ENCODE results near the gene DNAH17. TPM values are rescaled to one million over a fixed set of nuclear protein-coding genes. Genes with fewer than 3 reads are reported as not detected.

Gene DNAH17
- total RNA-seq, 1 donor from 2014 or later = not detected

GRCh38 chr17:78380370-78380769 lies 196.8 kb downstream of the DNAH17 start:
- Histone ChIP-seq H2AFZ (replicated peaks) (no peak overlapping the region), H3K27ac (no peak overlapping the region), H3K36me3 (no peaks in the 10 kb centered on the region), H3K79me2 (ENCODE audit: low read depth) (peaks cover 71% of the 10 kb centered on the region), H3F3A (ENCODE audit: low read depth) (peaks cover 14% of the 10 kb centered on the region), H3K27me3 (no peaks in the 10 kb centered on the region), H3K9ac (no peak overlapping the region), H3K4me3 (no peak overlapping the region), H4K20me1 (ENCODE audit: low read depth) (peaks cover 63% of the 10 kb centered on the region), H3K4me1 (peaks cover 14% of the 10 kb centered on the region), H3K9me3 (ENCODE audit: low read depth) (no peaks in the 10 kb centered on the region), H3K4me2 (peak overlapping the region; percentile 91)
- H3K4me1 Mint-ChIP-seq = peaks cover 53% of the 10 kb centered on the region
- no peak overlapping the region for H3K27ac Mint-ChIP-seq
- no peak for TF ChIP-seq EZH2phosphoT487 (IDR thresholded peaks at IDR 0.05)
- no peak for TF ChIP-seq EZH2 (IDR thresholded peaks at IDR 0.05)
- TF ChIP-seq CTCF (IDR thresholded peaks at IDR 0.05) = no peak
- no peak for DNase-seq (ENCODE audit: low spot score)
- H3K27me3 Mint-ChIP-seq (ENCODE audit: insufficient read depth, low read depth) = no peaks in the 10 kb centered on the region
- peaks cover 9% of the 10 kb centered on the region for H3K36me3 Mint-ChIP-seq
- peak overlapping the region; percentile 98 for H3K4me3 Mint-ChIP-seq
- H3K9me3 Mint-ChIP-seq = no peaks in the 10 kb centered on the region

- Mint-ChIP-seq H3K4me3 (peak overlapping the region; percentile 98), H3K9me3 (no peaks in the 10 kb centered on the region), H3K27me3 (ENCODE audit: insufficient read depth, low read depth) (no peaks in the 10 kb centered on the region), H3K36me3 (peaks cover 7% of the 10 kb centered on the region), H3K4me1 (peaks cover 61% of the 10 kb centered on the region), H3K27ac (peak overlapping the region; percentile 69)
- peaks cover 26% of the 10 kb centered on the region for H3K4me1 ChIP-seq
- H3K9ac ChIP-seq = peak overlapping the region; percentile 94
- H3K36me3 ChIP-seq = no peaks in the 10 kb centered on the region
- TF ChIP-seq CTCF (IDR thresholded peaks at IDR 0.05) = no peak
- no peak for TF ChIP-seq EZH2 (IDR thresholded peaks at IDR 0.05)
- no peak for TF ChIP-seq EZH2phosphoT487 (IDR thresholded peaks at IDR 0.05)
- H3K4me2 ChIP-seq = peak overlapping the region; percentile 91
- no peaks in the 10 kb centered on the region for H3K27me3 ChIP-seq
- H3K27ac ChIP-seq = no peak overlapping the region
- peaks cover 23% of the 10 kb centered on the region for H3F3A ChIP-seq (ENCODE audit: low read depth)
- peak overlapping the region; percentile 95 for H3K4me3 ChIP-seq
- peaks cover 58% of the 10 kb centered on the region for H3K79me2 ChIP-seq (ENCODE audit: low read depth)
- H3K9me3 ChIP-seq (ENCODE audit: low read depth) = no peaks in the 10 kb centered on the region
- H2AFZ ChIP-seq (replicated peaks) = no peak overlapping the region
- DNase-seq (ENCODE audit: low spot score) = no peak
- peaks cover 51% of the 10 kb centered on the region for H4K20me1 ChIP-seq (ENCODE audit: low read depth)
Measured at GRCh38 chr17:78379131-78379491, 198.1 kb downstream of the DNAH17 start.

GRCh38 chr17:78378225-78379130 lies 198.7 kb downstream of the DNAH17 start, which contains the start of gene PGS1:
PGS1 (plus strand) TSS chr17:78378649; CDS start chr17:78378666, 17 bp downstream.
- TF ChIP-seq EZH2 (IDR thresholded peaks at IDR 0.05) = no peak
- TF ChIP-seq EZH2phosphoT487 (IDR thresholded peaks at IDR 0.05) = no peak
- no peak for TF ChIP-seq CTCF (IDR thresholded peaks at IDR 0.05)
- H3K4me2 ChIP-seq = peak within 1 kb of the TSS; percentile 91
- H3K36me3 ChIP-seq = no peaks in the 10 kb centered on the region
- peak within 1 kb of the TSS; percentile 94 for H3K9ac ChIP-seq
- Mint-ChIP-seq H3K27ac (peak within 1 kb of the TSS; percentile 81), H3K27me3 (ENCODE audit: insufficient read depth, low read depth) (no peaks in the 10 kb centered on the region), H3K9me3 (no peaks in the 10 kb centered on the region), H3K36me3 (peaks cover 5% of the 10 kb centered on the region), H3K4me3 (peak within 1 kb of the TSS; percentile 98), H3K4me1 (peaks cover 59% of the 10 kb centered on the region)
- H3K4me1 ChIP-seq = peaks cover 30% of the 10 kb centered on the region
- peak within 1 kb of the TSS; percentile 95 for H3K4me3 ChIP-seq
- H3F3A ChIP-seq (ENCODE audit: low read depth) = peaks cover 29% of the 10 kb centered on the region
- H3K27ac ChIP-seq = no peak within 1 kb of the TSS
- no peaks in the 10 kb centered on the region for H3K27me3 ChIP-seq
- H3K79me2 ChIP-seq (ENCODE audit: low read depth) = peaks cover 52% of the 10 kb centered on the region
- H3K9me3 ChIP-seq (ENCODE audit: low read depth) = no peaks in the 10 kb centered on the region
- H2AFZ ChIP-seq (replicated peaks) = peak within 1 kb of the TSS; percentile 63
- DNase-seq (ENCODE audit: low spot score) = peak; percentile 84
- H4K20me1 ChIP-seq (ENCODE audit: low read depth) = peaks cover 45% of the 10 kb centered on the region
